ENCODE results near the gene KIR3DL1.

Gene KIR3DL1

GRCh38 chr19:54791476-54791875 is 24.8 kb upstream of the KIR3DL1 start:
- no peak overlapping the region for H3K4me3 ChIP-seq (replicated peaks in 1 of 2; ENCODE audit: low read depth in 2 of 2, low read length in 2 of 2)
- no peak for DNase-seq (ENCODE audit: low read depth in 2 of 2)
- TF ChIP-seq CTCF (IDR thresholded peaks at IDR 0.05; ENCODE audit: low read depth, low read length): no peak

GRCh38 chr19:54792814-54793213 is 23.5 kb upstream of the KIR3DL1 start:
- no peak overlapping the region for H3K4me3 ChIP-seq (replicated peaks in 1 of 2; ENCODE audit: low read depth in 2 of 2, low read length in 2 of 2)
- DNase-seq (ENCODE audit: low read depth in 2 of 2): no peak
- no peak for TF ChIP-seq CTCF (IDR thresholded peaks at IDR 0.05; ENCODE audit: low read depth, low read length)

- H3K4me3 ChIP-seq (replicated peaks in 1 of 2; ENCODE audit: low read depth in 2 of 2, low read length in 2 of 2): no peak overlapping the region
- no peak for TF ChIP-seq CTCF (IDR thresholded peaks at IDR 0.05; ENCODE audit: low read depth, low read length)
- DNase-seq (ENCODE audit: low read depth in 2 of 2): no peak
Observed at GRCh38 chr19:54795758-54796157, 20.5 kb upstream of the KIR3DL1 start.

- H3K4me3 ChIP-seq (replicated peaks in 1 of 2; ENCODE audit: low read depth in 2 of 2, low read length in 2 of 2): no peak within 1 kb of the TSS
- no peak for DNase-seq (ENCODE audit: low read depth in 2 of 2)
- no peak for TF ChIP-seq CTCF (IDR thresholded peaks at IDR 0.05; ENCODE audit: low read depth, low read length)
Observed at GRCh38 chr19:54803410-54803809, 12.9 kb upstream of the KIR3DL1 start, which contains the start of gene KIR2DL4. Gene KIR2DL4, plus strand, starts transcription at chr19:54803610. Its CDS starts 42 bp downstream, at chr19:54803652.

- DNase-seq (ENCODE audit: low read depth in 2 of 2): no peak
- no peak for TF ChIP-seq CTCF (IDR thresholded peaks at IDR 0.05; ENCODE audit: low read depth, low read length)
- H3K4me3 ChIP-seq (replicated peaks in 1 of 2; ENCODE audit: low read depth in 2 of 2, low read length in 2 of 2): no peak overlapping the region
Observed at GRCh38 chr19:54804101-54804500, 12.2 kb upstream of the KIR3DL1 start.

- DNase-seq (ENCODE audit: low read depth in 2 of 2): no peak
- H3K4me3 ChIP-seq (replicated peaks in 1 of 2; ENCODE audit: low read depth in 2 of 2, low read length in 2 of 2): no peak overlapping the region
- TF ChIP-seq CTCF (IDR thresholded peaks at IDR 0.05; ENCODE audit: low read depth, low read length): no peak
Observed at GRCh38 chr19:54804571-54804970, 11.7 kb upstream of the KIR3DL1 start.

Data from cardiac fibroblast (primary cell).